ENCODE measurements around the gene WDR33.
"Not testable (repeated sequence)": the region's sequence is repeated elsewhere in the genome, so short reads cannot be mapped to it uniquely, and the experiment has no call there.

Gene WDR33

DNA sequence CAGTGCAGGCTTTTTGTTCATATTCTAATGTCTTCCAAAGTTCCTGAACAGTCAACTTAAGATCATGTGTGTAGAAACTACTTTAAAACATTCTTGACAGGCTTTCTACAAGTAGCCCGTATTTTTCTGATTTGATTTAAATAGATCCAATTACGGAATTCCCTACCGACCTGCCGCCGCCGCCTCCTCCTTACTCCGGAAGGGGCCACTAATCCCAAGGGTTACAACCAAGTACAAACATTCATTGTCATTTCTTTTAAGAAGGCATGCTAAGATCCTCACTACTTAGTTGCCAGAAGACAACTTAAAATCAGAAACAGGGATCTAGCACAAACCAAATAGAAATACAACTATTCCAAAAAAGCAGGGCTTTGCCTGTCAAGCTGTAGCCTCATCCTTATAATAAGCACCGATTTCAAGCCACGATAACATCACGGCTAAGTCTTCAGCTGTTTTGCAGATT lies 784 bp downstream of the WDR33 start:
- DNase-seq: peak in 1 of 56 donors; percentile 6

DNA sequence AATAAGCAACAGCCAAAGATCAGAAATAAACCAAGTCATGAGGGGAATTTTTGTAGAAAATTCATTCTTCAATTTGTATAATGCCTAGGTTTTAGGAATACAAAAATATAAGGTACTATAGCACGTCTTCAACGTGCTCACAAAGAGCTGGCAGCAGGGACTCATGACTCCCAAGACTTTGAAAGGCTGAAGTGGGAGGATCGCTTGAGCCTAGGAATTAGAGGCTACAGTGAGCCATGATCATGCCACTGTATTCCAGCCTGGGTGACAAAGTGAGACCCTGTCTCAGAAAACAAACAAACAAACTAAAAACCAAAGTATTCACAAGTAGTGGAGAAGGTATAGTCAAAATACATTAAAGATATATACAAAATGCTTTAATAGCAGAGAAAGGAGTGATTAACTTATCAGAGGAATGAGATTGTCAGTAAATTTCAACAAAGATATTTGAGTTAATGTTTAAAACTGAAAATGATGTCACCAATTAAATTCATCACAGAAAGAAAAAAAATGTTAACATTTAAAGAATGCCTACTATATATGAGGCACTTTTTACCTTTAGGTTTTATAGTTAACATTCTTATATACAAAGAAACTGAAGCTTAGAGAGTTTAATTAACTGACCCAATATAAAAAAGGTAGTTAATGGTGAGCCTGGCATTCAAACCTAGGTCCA lies 3.2 kb downstream of the WDR33 start:
- DNase-seq: no peak

DNA sequence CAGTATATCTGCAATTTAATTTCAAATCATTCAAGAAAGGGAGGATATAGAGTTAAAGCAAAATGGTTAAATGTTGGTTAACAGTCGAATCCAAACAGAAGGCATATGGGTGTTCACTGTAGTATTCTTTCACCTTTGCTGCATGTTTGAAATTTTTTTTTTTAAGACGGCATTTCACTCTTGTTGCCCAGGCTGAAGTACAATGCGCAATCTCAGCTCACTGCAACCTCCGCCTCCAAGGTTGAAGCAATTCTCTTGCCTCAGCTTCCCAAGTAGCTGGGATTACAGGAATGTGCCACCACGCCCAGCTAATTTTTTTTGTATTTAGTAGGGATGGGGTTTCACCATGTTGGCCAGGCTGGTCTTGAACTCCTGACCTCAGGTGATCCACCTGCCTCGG lies 4.1 kb downstream of the WDR33 start:
- DNase-seq: not testable (repeated sequence)

DNA sequence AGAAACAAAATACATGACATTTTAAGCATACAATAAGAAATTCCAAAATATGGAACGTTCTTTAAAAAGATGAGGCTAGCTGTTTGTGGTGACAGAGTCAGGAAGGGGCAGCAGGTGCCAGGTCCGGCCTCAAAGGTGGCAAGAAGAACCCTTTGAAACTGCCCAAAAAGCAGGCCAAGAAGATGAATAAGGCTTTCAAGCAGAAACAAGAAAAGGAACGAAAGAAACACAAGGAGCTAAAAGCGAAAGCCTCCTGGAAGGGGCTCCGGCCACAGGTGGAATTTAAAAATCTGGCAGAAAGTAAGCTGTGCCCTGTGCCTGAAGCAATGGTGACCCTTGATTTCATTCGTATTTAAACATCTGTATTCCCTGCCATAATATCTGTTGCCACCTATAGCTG lies 5.5 kb downstream of the WDR33 start:
- no peak for DNase-seq

DNA sequence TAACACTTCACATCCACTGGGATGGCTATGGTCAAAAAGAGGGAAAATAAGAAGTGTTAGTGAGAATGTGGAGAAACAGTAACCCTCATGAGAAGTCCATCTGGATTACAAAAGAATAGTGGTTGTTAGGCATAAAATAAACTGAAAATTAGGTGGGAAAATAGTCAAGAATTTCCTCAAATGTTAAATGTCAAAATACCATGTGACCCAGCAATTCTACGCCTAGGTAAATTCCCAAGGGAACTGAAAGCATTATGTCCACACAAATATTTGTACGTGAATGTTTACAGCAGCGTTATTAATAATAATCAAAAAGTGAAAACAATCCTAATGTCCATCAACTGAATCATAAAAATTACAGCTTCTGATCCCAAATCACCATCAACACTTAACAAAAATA lies 11.0 kb downstream of the WDR33 start:
- no peak for DNase-seq

DNA sequence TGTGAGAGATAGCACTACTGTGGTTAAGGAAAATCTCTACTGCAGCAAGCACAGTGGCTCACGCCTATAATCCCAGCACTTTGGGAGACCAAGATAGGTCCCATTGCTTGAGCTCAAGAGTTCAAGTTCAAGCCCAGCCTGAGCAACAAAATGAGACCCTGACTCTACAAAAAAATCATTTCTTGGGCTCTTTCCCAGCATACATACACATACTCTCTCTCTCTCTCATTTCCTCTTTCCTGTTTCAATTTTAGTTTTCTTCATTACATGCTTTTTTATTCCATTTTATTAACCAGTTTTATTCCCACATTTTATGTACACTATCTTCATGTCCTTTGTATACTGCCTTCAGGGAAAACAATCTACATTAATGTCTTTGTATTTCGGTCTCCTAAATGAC lies 14.6 kb downstream of the WDR33 start:
- DNase-seq: no peak

DNA sequence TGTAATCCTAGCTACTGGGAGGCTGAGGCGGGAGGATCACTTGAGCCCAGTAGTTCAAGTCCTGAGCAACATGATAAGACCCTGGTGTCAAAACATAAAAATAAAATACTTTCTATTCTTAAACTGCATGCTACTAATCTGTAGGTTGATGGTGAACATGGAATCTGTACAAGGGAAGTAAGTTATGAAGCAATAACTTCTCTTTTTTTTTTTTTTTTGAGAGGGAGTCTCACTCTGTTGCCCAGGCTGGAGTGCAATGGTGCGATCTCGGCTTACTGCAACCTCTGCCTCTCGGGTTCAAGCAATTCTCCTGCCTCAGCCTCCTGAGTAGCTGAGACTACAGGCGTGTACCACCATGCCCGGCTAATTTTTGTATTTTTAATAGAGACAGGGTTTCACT lies 16.1 kb downstream of the WDR33 start:
- DNase-seq: not testable (repeated sequence)

DNA sequence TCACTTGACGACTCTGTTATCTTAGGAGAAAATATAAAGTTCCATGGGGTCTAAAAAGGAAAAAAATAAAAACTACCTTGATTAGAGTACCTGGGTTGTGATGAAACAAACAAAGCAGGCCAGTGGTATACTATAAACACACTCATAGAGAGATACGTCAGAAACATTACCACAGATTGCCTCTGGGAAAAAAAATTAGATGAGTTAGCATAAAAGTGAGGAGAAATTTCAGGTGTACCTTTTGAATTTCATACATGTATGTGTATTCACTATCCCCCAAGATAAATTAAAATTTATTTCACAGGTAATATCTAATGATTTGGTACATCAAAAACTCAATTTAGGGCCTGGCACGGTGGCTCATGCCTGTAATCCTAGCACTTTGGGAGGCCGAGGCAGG lies 18.2 kb downstream of the WDR33 start:
- no peak for DNase-seq

DNA sequence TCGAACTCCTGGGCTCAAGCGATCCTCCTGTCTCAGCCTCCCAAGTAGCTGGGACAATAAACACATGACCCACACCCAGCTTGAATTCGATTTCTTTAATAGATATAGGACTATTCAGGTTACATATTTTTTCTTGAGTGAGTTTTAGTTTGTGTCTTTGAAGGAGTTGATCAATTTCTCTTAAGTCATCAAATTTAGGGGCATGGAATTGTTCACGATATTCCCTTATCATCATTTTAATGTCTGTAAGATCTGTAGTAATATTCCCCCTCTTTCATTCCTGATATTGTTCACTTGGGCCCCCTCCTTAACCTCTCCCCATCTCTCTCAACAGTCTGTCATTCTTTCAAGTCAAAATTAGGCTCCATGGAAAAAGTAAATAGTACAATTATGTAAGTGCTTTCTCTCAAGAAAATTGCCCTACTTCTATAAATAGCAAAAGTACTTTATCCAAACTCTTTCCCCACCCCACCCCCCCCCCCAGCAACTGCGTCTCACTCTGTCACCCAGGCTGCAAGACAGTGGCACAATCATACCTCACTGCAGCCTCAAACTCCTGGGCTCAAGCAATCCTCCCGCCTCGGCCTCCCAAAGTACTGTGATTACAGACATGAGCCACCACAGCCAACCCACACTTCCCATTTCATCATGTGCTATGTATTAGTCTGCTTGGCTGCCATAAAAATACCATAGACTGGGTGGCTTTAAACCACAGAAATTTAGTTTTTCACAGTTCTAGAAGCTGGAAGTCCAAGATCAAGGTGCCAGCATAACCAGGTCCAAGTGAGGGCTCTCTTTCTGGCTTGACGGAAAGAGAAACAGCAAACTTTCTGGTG lies 20.1 kb downstream of the WDR33 start:
- no peak for DNase-seq

DNA sequence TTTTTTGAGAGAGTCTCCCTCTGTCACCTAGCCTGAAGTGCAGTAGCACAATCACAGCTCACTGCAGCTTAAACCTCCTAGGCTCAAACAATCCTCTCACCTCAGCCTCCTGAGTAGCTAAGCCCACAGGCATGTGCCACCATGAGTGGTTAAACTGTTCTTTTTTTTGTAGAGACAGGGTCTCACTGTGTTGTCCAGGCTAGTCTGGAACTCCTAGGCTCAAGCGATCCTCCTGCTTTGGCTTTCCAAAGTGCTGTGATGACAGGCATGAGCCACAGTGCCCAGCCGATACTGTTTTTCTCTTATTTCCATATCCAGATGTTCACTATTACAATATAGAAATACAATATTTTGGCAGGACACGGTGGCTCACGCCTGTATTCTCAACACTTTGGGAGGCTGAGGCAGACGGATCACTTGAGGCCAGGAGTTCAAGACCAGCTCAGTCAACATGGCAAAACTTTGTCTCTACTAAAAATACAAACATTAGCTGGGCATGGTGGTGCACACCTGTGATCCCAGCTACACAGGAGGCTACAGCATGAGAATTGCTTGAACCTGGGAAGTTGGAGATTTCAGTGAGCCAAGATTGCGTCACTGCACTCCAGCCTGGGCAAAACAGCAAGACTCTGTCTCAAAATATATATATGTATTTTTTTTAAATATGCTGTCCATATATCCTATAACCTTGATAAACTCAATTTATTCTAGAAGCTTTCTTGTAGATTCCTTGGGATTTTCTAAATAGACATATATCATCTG lies 24.7 kb downstream of the WDR33 start:
- DNase-seq: no peak

DNA sequence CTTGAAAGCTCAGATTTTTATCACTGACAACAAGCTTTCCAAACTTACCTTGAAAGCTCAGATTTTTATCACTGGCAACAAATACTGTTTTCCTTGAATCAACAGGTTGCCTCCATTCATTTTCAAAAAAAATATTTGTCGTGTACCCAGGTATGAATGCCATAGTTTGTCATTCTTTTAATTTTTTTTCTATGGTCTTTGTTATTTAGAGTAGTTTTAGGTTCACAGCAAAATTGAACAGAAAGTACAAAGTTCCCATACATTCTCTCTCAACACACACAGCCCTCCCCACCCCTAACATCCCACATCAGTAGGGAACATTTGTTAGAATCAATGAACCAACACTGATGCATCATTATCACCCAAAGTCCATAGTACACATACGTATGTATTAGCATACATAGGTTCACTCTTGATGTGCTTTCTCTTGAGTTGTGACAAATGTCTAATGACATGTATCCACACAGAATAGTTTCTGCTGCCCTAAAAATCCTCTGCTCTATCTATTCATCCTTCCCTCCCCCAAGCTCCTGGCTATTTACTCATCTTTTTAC lies 25.9 kb downstream of the WDR33 start:
- no peak for DNase-seq

DNA sequence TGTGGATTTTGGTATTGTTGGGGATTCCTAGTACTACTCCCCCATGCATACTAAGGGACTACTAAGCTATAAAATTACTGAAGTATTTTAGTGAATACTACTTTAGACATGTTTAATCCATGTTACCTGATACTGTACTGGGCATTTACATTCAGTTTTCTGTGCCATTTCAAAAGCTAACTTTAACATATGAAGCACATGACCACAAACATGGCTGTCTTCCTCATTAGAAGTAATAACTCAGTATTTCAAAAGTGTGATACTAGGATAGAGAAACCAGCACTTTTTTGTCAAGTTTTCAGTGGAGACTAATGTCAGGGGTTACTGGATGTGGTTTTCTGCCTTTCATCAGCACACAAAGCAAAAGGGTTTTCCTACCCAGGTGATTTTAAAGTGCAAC lies 27.9 kb downstream of the WDR33 start:
- DNase-seq: no peak

DNA sequence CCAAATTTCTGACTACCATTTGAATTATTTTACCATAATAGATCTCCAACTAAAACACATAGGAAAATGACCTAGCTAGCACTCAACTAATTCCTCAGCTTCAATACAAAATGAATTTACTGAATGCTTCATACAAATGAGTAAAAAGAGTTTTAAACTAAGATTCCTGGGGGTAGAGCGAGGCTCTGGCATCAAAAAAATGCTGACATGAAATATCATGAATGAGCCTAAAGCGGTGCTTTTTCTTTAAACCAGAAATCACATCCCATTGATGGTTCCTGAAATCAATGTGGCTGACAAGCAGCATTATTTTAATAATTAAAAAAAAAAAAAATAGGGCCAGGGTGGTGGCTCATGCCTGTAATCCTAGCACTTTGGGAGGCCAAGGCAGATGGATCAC lies 32.1 kb downstream of the WDR33 start:
- DNase-seq: no peak

DNA sequence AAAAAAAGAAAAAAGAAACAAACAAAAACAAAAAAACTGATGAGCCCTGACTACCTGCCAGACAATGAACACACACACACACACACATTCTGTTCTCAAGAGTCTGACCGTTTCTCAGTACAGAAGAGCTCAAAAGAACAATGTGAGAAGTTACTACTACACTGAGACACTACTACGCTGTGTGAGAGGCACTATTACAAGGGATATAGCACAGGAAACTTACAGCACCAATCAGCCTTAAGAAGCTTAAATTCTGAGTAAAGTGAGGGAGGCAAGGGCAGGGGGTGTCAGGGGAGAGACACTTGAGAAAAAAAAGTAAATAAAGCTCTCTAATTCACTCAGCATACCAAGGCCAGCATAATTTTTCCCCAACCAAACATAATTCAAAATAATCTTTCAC lies 32.5 kb downstream of the WDR33 start:
- DNase-seq: no peak

DNA sequence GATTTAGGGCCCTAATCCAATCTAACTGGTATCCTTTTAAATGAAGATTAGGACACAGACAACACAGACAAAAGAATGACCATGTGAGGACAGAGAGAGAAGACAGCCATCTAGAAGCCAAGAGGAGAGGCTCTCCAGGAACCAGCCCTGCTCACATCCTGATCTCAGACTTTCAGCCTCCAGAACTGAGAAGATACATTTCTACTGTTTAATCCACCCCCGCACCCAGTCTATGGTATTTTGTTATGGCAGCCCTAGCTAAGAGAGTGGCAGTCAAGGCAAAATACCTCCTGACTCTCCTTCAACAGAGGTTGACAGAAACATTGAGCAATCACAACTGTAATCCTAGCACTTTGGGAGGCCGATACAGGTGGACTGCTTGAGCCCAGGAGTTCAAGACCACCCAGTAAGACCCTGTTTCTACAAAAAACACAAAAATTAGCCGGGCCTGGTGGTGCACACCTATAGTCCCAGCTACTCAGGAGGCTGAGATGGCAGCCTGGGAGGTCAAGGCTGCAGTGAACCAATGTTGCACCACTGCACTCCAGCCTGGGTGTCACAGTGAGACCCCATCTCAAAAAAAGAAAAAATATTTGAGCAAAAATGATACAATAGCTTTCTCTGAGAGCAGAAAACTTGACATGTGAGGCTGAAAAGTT lies 34.7 kb downstream of the WDR33 start:
- no peak for DNase-seq

DNA sequence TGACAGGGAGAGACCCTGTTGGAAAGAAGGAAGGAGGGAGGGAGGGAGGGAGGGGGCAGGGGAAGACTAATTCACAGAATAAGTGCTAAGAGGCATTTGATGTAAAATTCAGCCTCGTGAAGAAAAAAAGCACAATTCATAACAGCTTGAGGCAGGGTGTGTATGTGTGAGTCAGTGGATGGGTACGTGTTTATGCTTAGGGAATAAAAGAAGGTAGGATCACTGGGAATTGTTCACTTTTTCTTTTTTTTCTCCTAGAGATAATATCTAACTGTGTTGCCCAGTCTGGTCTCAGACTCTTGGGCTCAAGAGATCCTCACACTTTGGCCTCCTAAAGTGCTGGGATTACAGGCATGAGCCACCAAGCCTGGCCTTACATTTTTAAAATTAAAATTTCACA lies 39.2 kb downstream of the WDR33 start:
- no peak for DNase-seq

DNA sequence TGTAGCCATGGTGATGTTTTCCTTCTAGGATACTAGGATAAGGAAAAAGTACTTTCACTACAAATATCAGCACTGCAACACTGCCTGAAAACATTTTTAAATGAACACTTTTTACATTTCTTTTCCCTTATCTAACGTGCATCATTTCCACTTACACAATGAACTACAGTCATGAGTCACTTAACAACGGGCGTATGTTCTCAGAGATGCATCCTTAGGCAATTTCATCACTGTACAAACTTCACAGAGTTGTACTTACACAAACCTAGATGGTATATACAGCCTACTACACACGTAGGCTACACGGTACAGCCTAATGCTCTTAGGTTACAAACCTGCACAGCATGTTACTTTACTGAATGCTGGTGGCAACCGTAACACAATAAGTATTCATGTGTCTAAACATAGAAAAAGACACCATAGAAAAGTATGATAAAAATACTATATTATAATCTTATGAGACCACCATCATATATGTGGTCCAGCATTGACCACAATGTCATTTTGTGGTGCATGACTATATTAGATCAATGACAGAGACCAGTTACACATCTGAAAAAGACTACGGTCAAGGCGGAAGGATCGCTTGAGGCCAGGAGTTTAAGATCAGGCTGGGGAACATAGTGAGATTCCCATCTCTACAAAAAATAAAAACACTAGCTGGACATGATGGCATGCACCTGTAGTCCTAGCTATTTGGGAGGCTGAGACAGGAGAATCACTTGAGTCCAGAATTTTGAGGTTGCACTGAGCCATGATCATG lies 39.8 kb downstream of the WDR33 start:
- no peak for DNase-seq

DNA sequence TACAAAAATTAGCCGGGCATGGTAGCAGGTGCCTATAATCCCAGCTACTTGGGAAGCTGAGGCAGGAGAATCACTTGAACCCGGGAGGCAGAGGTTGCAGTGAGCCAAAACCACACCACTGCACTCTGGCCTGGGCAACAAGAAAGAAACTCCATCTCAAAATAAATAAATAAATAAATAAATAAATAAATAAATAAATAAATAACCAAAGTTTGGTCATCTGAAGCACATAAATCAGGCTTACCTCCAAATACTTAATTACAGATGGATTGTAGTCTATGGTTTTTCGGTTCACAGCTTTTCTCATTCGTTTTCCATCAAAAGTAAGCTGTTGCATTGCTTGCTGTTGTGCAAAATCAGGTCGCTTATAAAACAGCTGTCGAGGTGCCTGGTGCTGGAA lies 40.4 kb downstream of the WDR33 start:
- DNase-seq: not testable (repeated sequence)

DNA sequence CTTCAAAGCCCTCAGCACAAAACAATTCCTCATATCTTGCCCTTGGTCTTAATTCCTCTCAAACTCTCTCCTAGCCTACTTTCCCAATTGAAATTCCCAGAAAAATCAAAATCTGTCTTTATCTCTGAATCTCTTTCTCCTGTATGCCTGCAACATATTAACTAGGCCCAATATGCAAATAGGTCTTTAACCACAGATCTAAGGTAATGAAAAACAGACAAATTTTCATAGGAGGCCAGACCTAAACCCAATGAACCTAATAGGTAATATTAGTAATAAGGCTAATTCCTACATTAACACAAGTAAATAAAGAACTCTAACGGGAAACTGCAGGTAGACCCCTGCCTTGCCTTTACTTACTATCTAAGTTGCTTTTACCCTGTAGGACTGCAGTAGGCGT lies 41.4 kb downstream of the WDR33 start:
- no peak for DNase-seq

DNA sequence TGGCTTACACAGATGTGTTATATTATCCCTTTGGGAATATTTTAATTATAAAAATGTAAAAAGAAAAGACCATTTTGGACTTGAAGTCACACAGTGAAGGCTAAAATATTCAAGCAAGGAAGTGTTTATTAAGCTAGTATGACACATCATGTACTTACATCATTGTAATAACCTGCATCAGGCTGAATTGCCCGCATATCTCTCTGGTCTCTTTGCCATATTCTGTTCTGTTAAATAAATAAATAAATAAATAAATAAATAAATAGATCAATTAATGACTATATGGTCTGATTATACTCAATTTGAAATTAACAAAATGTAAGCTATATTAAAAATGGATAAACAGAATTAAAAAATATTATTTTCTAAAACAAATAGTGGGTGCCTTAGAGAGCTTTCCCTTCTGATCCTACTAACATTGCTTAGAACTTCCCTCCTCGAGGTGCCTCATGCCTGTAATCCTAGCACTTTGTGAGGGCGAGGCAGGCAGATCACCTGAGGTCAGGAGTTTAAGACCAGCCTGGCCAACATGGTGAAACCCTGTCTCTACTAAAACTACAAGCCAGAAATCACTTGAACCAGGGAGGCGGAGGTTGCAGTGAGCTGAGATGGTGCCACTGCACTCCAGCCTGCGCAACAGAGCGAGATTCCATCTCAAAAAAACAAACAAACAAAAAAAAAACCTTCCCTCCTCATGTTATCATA lies 42.0 kb downstream of the WDR33 start:
- no peak for DNase-seq

Data from nucleus accumbens (tissue), 56 donors.